ENCODE data around the gene CEACAM16. TPM values are rescaled to one million over a fixed set of nuclear protein-coding genes. Genes with fewer than 3 reads are reported as not detected.
A peak's percentile ranks its signal among the peaks of the same experiment; 100 is the strongest.

Gene CEACAM16
- total and polyA plus RNA-seq, 9 of the 15 experiments (the other 6 are each of a cell fraction or from before 2014, with no cell fraction given) = not detected

DNA sequence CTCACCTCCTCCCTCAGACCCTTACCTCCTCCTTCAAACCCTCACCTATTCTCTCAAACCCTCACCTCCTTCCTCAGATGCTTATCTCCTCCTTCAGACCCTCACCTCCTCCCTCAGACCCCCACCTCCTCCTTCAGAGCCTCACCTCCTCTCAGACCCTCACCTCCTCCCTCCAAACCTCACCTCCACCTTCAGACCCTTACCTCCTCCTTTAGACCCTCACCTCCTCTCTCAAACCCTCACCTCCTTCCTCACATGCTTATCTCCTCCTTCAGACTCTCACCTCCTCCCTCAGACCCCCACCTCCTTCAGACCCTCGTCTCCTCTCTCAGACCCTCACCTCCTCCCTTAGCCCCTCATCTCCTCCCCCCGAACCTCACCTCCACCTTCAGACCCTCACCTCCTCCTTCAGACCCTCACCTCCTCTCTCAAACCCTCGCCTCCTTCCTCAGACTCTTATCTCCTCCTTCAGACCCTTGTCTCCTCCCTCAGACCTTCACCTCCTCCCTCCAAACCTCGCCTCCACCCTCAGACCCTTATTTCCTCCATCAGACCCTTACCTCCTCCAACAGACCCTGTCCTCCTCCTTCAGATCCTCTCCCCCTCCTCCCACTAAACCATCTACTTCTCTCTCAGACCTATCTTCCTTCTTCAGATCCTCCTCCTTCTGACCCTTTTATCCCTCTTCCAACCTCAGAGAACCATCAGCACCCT is 47.1 kb downstream of the CEACAM16 start (continued):
- TF ChIP-seq ZNF175 (CRISPR knock-in tag; IDR thresholded peaks at IDR 0.05; ENCODE audit: low read depth) = no peak

DNA sequence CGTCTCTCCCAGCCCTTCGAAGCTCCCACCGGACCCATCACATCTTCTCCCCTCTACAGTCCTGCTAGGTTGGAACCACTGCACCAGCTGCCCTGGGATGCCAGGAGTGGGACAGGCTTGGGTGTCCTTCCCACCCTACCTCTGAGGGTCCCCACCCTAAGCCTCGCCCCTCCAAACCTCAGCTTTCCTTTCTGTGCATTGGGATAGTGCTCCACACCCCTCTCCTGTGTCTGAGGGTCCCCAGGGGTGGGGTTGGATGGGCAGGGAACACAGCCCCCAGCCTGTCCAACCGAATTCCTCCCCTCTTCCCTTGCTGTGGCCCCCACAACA is 47.6 kb downstream of the CEACAM16 start:
- CTCF ChIA-PET (ENCODE audit: low intra/inter-chr PET ratio) = no interaction called here
- TF ChIP-seq CHCHD3 (CRISPR knock-in tag; IDR thresholded peaks at IDR 0.05) (no peak), ZNF444 (CRISPR knock-in tag; IDR thresholded peaks at IDR 0.05) (no peak), BACH1 (tag; IDR thresholded peaks at IDR 0.05) (no peak), SMARCA5 (IDR thresholded peaks at IDR 0.05) (0 out of 2 replicates have a peak, but pooled peaks have one; percentile 77), MBD2 (IDR thresholded peaks at IDR 0.05; ENCODE audit: borderline replicate concordance, low read depth) (no peak), ZNF644 (tag; IDR thresholded peaks at IDR 0.05; ENCODE audit: low read depth) (no peak), NR2C2 (CRISPR knock-in tag; IDR thresholded peaks at IDR 0.05) (no peak), NR2C2 (tag; IDR thresholded peaks at IDR 0.05) (no peak), L3MBTL2 (IDR thresholded peaks at IDR 0.05) (no peak), ADNP (tag; IDR thresholded peaks at IDR 0.05) (peak; percentile 88; the same call in 1 of the 2 replicates), NCOA2 (IDR thresholded peaks at IDR 0.05; ENCODE audit: partially characterized antibody in 2 of 2) (no peak), STAG1 (CRISPR knock-in tag; IDR thresholded peaks at IDR 0.05; ENCODE audit: borderline replicate concordance) (0 out of 2 replicates have a peak, but pooled peaks have one; percentile 7), ZNF354B (CRISPR knock-in tag; IDR thresholded peaks at IDR 0.05) (no peak), WHSC1 (IDR thresholded peaks at IDR 0.05; ENCODE audit: low read length) (no peak), SMARCB1 (IDR thresholded peaks at IDR 0.05; ENCODE audit: insufficient read length, low read depth) (no peak), TOE1 (IDR thresholded peaks at IDR 0.05; ENCODE audit: borderline replicate concordance) (no peak), TOE1 (CRISPR knock-in tag; IDR thresholded peaks at IDR 0.05; ENCODE audit: borderline replicate concordance, low read depth) (no peak)
- TF ChIP-seq, protein P1, sequence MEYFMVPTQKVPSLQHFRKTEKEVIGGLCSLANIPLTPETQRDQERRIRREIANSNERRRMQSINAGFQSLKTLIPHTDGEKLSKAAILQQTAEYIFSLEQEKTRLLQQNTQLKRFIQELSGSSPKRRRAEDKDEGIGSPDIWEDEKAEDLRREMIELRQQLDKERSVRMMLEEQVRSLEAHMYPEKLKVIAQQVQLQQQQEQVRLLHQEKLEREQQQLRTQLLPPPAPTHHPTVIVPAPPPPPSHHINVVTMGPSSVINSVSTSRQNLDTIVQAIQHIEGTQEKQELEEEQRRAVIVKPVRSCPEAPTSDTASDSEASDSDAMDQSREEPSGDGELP (CRISPR knock-in tag; IDR thresholded peaks at IDR 0.05; ENCODE audit: borderline replicate concordance) = no peak
- TF ChIP-seq, protein P2, sequence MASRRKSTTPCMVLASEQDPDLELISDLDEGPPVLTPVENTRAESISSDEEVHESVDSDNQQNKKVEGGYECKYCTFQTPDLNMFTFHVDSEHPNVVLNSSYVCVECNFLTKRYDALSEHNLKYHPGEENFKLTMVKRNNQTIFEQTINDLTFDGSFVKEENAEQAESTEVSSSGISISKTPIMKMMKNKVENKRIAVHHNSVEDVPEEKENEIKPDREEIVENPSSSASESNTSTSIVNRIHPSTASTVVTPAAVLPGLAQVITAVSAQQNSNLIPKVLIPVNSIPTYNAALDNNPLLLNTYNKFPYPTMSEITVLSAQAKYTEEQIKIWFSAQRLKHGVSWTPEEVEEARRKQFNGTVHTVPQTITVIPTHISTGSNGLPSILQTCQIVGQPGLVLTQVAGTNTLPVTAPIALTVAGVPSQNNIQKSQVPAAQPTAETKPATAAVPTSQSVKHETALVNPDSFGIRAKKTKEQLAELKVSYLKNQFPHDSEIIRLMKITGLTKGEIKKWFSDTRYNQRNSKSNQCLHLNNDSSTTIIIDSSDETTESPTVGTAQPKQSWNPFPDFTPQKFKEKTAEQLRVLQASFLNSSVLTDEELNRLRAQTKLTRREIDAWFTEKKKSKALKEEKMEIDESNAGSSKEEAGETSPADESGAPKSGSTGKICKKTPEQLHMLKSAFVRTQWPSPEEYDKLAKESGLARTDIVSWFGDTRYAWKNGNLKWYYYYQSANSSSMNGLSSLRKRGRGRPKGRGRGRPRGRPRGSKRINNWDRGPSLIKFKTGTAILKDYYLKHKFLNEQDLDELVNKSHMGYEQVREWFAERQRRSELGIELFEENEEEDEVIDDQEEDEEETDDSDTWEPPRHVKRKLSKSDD (conservative IDR thresholded peaks at IDR 0.05; ENCODE audit: low read length) = no peak

More for the DNA sequence above, 47.6 kb downstream of the CEACAM16 start:
- in situ Hi-C loops (cut with MboI) (no loop called here), intact Hi-C loops (cut with micrococcal nuclease) (no loop called here)
- POLR2A ChIA-PET = interaction anchor here (0.6 kb wide), 1 partner anchor 919 kb away, joined by 3 read pairs; the partner anchor contains the start of gene ZNF283
- no peak for ATAC-seq
- no TSS peak for BruUV-seq (replicated peaks)
- Histone ChIP-seq H3K27me3 (ENCODE audit: control insufficient read depth in 2 of 2, insufficient read depth in 2 of 2, low read length in 2 of 2) (no peaks in the 10 kb centered on the region), H4K20me1 (replicated peaks; ENCODE audit: control insufficient read depth, insufficient read depth, low read length) (no peaks in the 10 kb centered on the region), H3K9me1 (ENCODE audit: control insufficient read depth, insufficient read depth, low read length) (no peaks in the 10 kb centered on the region), H3K4me3 (no peak overlapping the region), H3K36me3 (ENCODE audit: control insufficient read depth, insufficient read depth, low read length) (no peaks in the 10 kb centered on the region), H3K9me3 (replicated peaks; ENCODE audit: control insufficient read depth, insufficient read depth, low read depth, low read length) (no peaks in the 10 kb centered on the region), H3K4me1 (replicated peaks in 1 of 2; ENCODE audit: control insufficient read depth in 2 of 2, insufficient read depth in 2 of 2, low read length in 2 of 2) (peaks cover 18 to 43% of the 10 kb centered on the region in 2 experiments), H2AFZ (ENCODE audit: low read depth, low read length) (peak overlapping the region; percentile 30; the same call in 1 of the 2 replicates), H3K79me2 (ENCODE audit: control insufficient read depth, insufficient read depth, low read length) (no peaks in the 10 kb centered on the region), H3K4me2 (ENCODE audit: insufficient read depth, low read length) (no peak overlapping the region; the same call in 1 of the 2 replicates), H3K9ac (ENCODE audit: insufficient read depth in 1 of 2, low read depth in 2 of 2, low read length in 2 of 2) (peak overlapping the region; percentile 2 to 73; a peak in 1 of 4 replicates), H3K27ac (ENCODE audit: extremely low read depth, low read depth, low read length) (no peak overlapping the region)
- FAIRE-seq = no peak
- DNase-seq (ENCODE audit: extremely low read depth in 1 of 4, low spot score in 3 of 4) = no peak
- WGBS (ENCODE audit: insufficient coverage, low coverage, missing lambda C conversion rate) = 54% methylated on average over 4 of the region's 5 CpGs
